Ascending aorta (tissue), 2 donors: ENCODE measurements around the gene ANK3. TPM values are rescaled to one million over a fixed set of nuclear protein-coding genes. Genes with fewer than 3 reads are reported as not detected.

ENCODE experiments used
- DNase-seq, 2 donors: peaks; one replicate each; pipeline ENCODE4 v3.0.0-alpha.2; 2019; ENCODE audit warnings: low spot score in 2 of 2
- H3K27ac ChIP-seq, 2 donors: fragments of 200-600 bp; sonication (generic); one replicate each; pipeline ENCODE4 v1.5.1; 2016 to 2017; ENCODE audit warnings: mild to moderate bottlenecking in 1 of 2
- H3K27me3 ChIP-seq: fragments of 200-600 bp; sonication (generic); one replicate; pipeline ENCODE4 v1.5.1; 2017
- H3K36me3 ChIP-seq, 2 donors: fragments of 200-600 bp; sonication (generic); one replicate each; pipeline ENCODE4 v1.5.1; 2016
- H3K4me1 ChIP-seq, 2 donors: fragments of 200-600 bp; sonication (generic); one replicate each; pipeline ENCODE4 v1.5.1; 2016 to 2017; ENCODE audit warnings: mild to moderate bottlenecking in 1 of 2
- H3K4me3 ChIP-seq, 2 donors: fragments of 200-600 bp; sonication (generic); one replicate each; pipeline ENCODE4 v1.5.1; 2016 to 2017; ENCODE audit warnings: mild to moderate bottlenecking in 1 of 2
- H3K9me3 ChIP-seq, 2 donors: fragments of 200-600 bp; sonication (generic); one replicate each; pipeline ENCODE4 v1.5.1; 2016
- intact Hi-C: fragments of 100-400 bp; cut with DNase I; formaldehyde crosslinking; loops from one replicate; pipeline ENCODE4 v1.15.1; 2023
- total RNA-seq: library from RNA; depleted of rRNA; stranded (reverse); fragments of >200 nt; gene quantifications from one replicate; pipeline ENCODE4 v1.1.0, GENCODE V29; 2016
- TF ChIP-seq, protein P1 (sequence below), 3 experiments: fragments of 200-600 bp in 2 of 3; fragments of 450-650 bp in 1 of 3; sonication (generic) in 2 of 3; IDR thresholded peaks; one replicate each; pipeline ENCODE4 v1.5.1; 2016 to 2019; ENCODE audit warnings: antibody characterized with exemption in 3 of 3, mild to moderate bottlenecking in 1 of 3, moderate library complexity in 1 of 3

The ANK3 gene
- total RNA-seq, 1 donor from 2014 or later, result 28.3 TPM

DNA sequence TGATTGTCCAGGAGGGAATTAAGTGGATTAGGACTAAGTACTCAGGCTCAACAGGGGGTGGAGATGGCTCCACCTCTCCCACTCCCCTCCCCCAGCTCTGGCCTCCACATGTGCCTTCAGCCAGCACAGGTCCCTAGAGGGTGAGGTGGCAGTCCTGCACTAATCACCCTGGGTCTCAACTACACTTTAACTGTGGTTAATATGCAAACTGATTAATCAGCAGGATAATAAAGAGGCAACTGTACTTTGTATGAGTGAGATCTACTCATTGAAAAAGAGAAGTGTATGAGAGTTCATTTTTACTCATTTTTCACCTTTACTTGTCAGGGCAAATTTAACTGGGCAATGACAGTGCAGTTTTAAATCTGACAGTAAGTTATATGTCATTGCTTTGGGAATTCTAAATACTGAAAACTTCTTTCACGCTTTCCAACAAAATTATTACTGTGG is 259.5 kb downstream of the ANK3 start:
- no peaks in the 10 kb centered on the region for H3K36me3 ChIP-seq
- no peaks in the 10 kb centered on the region for H3K27me3 ChIP-seq
- intact Hi-C loops, result no loop called here

GRCh38 chr10:60125895-60126294 is 263.8 kb downstream of the ANK3 start:
- DNase-seq, result no peak
- H3K36me3 ChIP-seq, result no peaks in the 10 kb centered on the region
- intact Hi-C loops, result no loop called here
- no peaks in the 10 kb centered on the region for H3K9me3 ChIP-seq
- peaks cover 0 to 15% of the 10 kb centered on the region in 2 donors for H3K4me1 ChIP-seq
- H3K4me3 ChIP-seq, result no peak overlapping the region
- H3K27ac ChIP-seq, result no peak overlapping the region
- TF ChIP-seq, protein P1, sequence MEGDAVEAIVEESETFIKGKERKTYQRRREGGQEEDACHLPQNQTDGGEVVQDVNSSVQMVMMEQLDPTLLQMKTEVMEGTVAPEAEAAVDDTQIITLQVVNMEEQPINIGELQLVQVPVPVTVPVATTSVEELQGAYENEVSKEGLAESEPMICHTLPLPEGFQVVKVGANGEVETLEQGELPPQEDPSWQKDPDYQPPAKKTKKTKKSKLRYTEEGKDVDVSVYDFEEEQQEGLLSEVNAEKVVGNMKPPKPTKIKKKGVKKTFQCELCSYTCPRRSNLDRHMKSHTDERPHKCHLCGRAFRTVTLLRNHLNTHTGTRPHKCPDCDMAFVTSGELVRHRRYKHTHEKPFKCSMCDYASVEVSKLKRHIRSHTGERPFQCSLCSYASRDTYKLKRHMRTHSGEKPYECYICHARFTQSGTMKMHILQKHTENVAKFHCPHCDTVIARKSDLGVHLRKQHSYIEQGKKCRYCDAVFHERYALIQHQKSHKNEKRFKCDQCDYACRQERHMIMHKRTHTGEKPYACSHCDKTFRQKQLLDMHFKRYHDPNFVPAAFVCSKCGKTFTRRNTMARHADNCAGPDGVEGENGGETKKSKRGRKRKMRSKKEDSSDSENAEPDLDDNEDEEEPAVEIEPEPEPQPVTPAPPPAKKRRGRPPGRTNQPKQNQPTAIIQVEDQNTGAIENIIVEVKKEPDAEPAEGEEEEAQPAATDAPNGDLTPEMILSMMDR (IDR thresholded peaks at IDR 0.05), result no peak
- no peaks in the 10 kb centered on the region for H3K27me3 ChIP-seq

More for the DNA sequence above, 259.5 kb downstream of the ANK3 start:
- DNase-seq, result no peak
- Histone ChIP-seq H3K4me1 (no peaks in the 10 kb centered on the region), H3K4me3 (no peak overlapping the region), H3K27ac (no peak overlapping the region), H3K9me3 (no peaks in the 10 kb centered on the region)
- TF ChIP-seq, protein P1 (IDR thresholded peaks at IDR 0.05), result no peak

DNA sequence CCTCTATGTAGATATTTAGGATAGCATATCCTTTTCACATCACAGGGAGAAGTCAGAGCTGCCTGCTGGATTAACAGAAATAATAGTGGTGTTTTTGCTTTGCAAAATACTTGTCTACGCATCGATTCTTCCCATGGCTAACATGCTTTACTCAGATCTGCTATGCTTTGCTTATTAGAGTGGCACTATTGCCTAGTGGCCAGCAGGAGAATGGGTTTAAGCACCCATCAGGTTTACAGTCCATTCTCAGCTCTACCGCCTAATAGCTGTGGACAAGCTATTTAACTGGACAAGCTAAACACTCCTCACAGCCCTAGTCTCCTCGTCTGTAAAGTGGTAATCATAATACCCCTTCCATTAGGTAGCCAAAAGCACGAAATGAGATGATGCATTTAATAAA is 265.1 kb downstream of the ANK3 start:
- Histone ChIP-seq H3K27me3 (no peaks in the 10 kb centered on the region), H3K9me3 (no peaks in the 10 kb centered on the region), H3K4me3 (no peak overlapping the region), H3K27ac (peak overlapping the region in 1 of 2 donors; percentile 57), H3K4me1 (peaks cover 0 to 15% of the 10 kb centered on the region in 2 donors), H3K36me3 (no peaks in the 10 kb centered on the region)
- intact Hi-C loops, result no loop called here
- DNase-seq, result no peak
- TF ChIP-seq, protein P1 (IDR thresholded peaks at IDR 0.05), result no peak

GRCh38 chr10:60123668-60124067 is 266.0 kb downstream of the ANK3 start:
- peak overlapping the region; percentile 57 to 71 for H3K27ac ChIP-seq
- no peaks in the 10 kb centered on the region for H3K9me3 ChIP-seq
- H3K36me3 ChIP-seq, result no peaks in the 10 kb centered on the region
- H3K4me1 ChIP-seq, result peaks cover 0 to 15% of the 10 kb centered on the region in 2 donors
- intact Hi-C loops, result no loop called here
- H3K27me3 ChIP-seq, result no peaks in the 10 kb centered on the region
- H3K4me3 ChIP-seq, result no peak overlapping the region
- DNase-seq, result no peak
- TF ChIP-seq, protein P1 (IDR thresholded peaks at IDR 0.05), result no peak

DNA sequence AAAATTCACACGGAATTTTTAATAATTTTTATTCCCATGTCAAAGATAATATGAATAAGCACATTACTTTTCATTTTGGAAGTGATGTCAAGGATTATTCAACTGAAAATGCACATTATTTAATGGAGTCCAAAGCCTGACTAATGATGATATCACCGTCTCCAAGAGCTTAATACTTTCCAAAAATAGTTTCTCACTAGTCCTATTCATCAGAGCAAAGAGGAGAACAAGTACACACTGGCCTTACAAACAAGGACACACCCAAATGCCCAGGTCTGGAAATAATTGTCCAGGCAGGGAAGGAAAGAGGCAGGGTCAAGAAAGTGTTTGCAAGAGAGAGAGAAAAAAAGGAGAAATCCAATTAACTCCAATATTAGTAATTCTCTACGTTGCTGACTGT is 266.5 kb downstream of the ANK3 start:
- H3K9me3 ChIP-seq, result no peaks in the 10 kb centered on the region

More for the DNA sequence above, 266.5 kb downstream of the ANK3 start:
- DNase-seq, result peak in 1 of 2 donors; percentile 63
- no peaks in the 10 kb centered on the region for H3K27me3 ChIP-seq
- H3K4me3 ChIP-seq, result no peak overlapping the region
- H3K4me1 ChIP-seq, result peaks cover 0 to 15% of the 10 kb centered on the region in 2 donors
- TF ChIP-seq, protein P1 (IDR thresholded peaks at IDR 0.05), result no peak
- H3K27ac ChIP-seq, result peak overlapping the region; percentile 63 to 71
- intact Hi-C loops, result no loop called here
- no peaks in the 10 kb centered on the region for H3K36me3 ChIP-seq
